WTC11 (cell line): ENCODE results near the gene PAK5.

Experiments
- ATF1 ChIP-seq: sonication (generic); formaldehyde crosslinking; IDR thresholded peaks from 2 replicates; pipeline ENCODE4 v1.8.1; 2023; ENCODE audit warnings: mild to moderate bottlenecking, moderate library complexity, missing genetic modification reagents
- CTCF ChIP-seq: fragments of 200-600 bp; IDR thresholded peaks from 2 replicates; pipeline ENCODE4 v1.8.0; 2022; ENCODE audit warnings: antibody characterized with exemption
- E2F4 ChIP-seq: sonication (generic); formaldehyde crosslinking; IDR thresholded peaks from 2 replicates; pipeline ENCODE4 v1.8.1; 2022; ENCODE audit warnings: low read depth, mild to moderate bottlenecking, moderate library complexity, missing genetic modification reagents, borderline replicate concordance
- GABPB1 ChIP-seq: sonication (generic); formaldehyde crosslinking; IDR thresholded peaks from 2 replicates; pipeline ENCODE4 v1.8.1; 2023; ENCODE audit warnings: mild to moderate bottlenecking, missing genetic modification reagents
- NFYB ChIP-seq: sonication (generic); formaldehyde crosslinking; conservative IDR thresholded peaks from 2 replicates; pipeline ENCODE4 v1.8.0; 2022; ENCODE audit warnings: low read depth, missing genetic modification reagents
- NR2C2 ChIP-seq: sonication (generic); formaldehyde crosslinking; IDR thresholded peaks from 2 replicates; pipeline ENCODE4 v1.8.0; 2022; ENCODE audit warnings: mild to moderate bottlenecking, missing genetic modification reagents
- NR3C1 ChIP-seq: sonication (generic); formaldehyde crosslinking; conservative IDR thresholded peaks from 2 replicates; pipeline ENCODE4 v1.8.1; 2023; ENCODE audit warnings: low read depth, mild to moderate bottlenecking, missing genetic modification reagents
- SMAD3 ChIP-seq: sonication (generic); formaldehyde crosslinking; IDR thresholded peaks from 2 replicates; pipeline ENCODE4 v1.8.0; 2022; ENCODE audit warnings: missing genetic modification reagents, mild to moderate bottlenecking, borderline replicate concordance
- SP1 ChIP-seq: sonication (generic); formaldehyde crosslinking; conservative IDR thresholded peaks from 2 replicates; pipeline ENCODE4 v1.8.1; 2022; ENCODE audit warnings: missing genetic modification reagents
- TP53 ChIP-seq: sonication (generic); formaldehyde crosslinking; IDR thresholded peaks from 2 replicates; pipeline ENCODE4 v1.8.1; 2023; ENCODE audit warnings: mild to moderate bottlenecking, missing genetic modification reagents
- TF ChIP-seq, protein P1 (sequence below): sonication (generic); formaldehyde crosslinking; IDR thresholded peaks from 2 replicates; pipeline ENCODE4 v1.8.0; 2022; ENCODE audit warnings: mild to moderate bottlenecking, missing genetic modification reagents
- TF ChIP-seq, protein P2 (sequence below): sonication (generic); formaldehyde crosslinking; IDR thresholded peaks from 2 replicates; pipeline ENCODE4 v1.8.1; 2023; ENCODE audit warnings: mild to moderate bottlenecking, missing genetic modification reagents, moderate library complexity
- TF ChIP-seq, protein P3 (sequence below): sonication (generic); formaldehyde crosslinking; IDR thresholded peaks from 2 replicates; pipeline ENCODE4 v1.8.1; 2023; ENCODE audit warnings: mild to moderate bottlenecking, missing genetic modification reagents
- TF ChIP-seq, protein P4 (sequence below): sonication (generic); formaldehyde crosslinking; IDR thresholded peaks from 2 replicates; pipeline ENCODE4 v1.8.0; 2022; ENCODE audit warnings: mild to moderate bottlenecking, missing genetic modification reagents

DNA sequence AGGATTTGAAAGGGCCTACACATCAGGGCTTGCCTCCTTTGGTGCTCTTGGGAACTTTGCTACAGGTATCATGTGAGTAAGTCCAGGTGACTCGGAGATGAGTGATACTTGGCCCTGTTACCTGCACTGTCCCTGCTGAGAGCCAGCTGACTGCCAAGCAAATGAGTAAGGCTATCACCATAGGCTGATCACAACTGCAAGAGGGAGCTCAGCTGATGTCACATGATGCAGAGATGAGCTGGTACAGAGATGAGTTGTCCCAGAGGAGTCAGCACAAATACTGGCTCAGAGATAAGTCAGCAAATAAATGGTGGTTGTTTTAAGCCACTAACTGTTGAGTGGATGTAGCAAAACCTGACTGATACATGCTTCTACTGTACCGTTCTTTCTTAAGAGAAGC is 283.1 kb downstream of the PAK5 start:
- no peak for TF ChIP-seq NR3C1
- TF ChIP-seq, protein P1, sequence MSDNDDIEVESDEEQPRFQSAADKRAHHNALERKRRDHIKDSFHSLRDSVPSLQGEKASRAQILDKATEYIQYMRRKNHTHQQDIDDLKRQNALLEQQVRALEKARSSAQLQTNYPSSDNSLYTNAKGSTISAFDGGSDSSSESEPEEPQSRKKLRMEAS (CRISPR knock-in tag): no peak
- TF ChIP-seq CTCF: no peak
- TF ChIP-seq, protein P2, sequence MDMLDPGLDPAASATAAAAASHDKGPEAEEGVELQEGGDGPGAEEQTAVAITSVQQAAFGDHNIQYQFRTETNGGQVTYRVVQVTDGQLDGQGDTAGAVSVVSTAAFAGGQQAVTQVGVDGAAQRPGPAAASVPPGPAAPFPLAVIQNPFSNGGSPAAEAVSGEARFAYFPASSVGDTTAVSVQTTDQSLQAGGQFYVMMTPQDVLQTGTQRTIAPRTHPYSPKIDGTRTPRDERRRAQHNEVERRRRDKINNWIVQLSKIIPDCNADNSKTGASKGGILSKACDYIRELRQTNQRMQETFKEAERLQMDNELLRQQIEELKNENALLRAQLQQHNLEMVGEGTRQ: no peak
- TF ChIP-seq E2F4 (CRISPR knock-in tag): no peak
- TF ChIP-seq SP1 (CRISPR knock-in tag): no peak
- TF ChIP-seq, protein P3, sequence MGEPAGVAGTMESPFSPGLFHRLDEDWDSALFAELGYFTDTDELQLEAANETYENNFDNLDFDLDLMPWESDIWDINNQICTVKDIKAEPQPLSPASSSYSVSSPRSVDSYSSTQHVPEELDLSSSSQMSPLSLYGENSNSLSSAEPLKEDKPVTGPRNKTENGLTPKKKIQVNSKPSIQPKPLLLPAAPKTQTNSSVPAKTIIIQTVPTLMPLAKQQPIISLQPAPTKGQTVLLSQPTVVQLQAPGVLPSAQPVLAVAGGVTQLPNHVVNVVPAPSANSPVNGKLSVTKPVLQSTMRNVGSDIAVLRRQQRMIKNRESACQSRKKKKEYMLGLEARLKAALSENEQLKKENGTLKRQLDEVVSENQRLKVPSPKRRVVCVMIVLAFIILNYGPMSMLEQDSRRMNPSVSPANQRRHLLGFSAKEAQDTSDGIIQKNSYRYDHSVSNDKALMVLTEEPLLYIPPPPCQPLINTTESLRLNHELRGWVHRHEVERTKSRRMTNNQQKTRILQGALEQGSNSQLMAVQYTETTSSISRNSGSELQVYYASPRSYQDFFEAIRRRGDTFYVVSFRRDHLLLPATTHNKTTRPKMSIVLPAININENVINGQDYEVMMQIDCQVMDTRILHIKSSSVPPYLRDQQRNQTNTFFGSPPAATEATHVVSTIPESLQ (CRISPR knock-in tag): no peak
- no peak for TF ChIP-seq NR2C2 (CRISPR knock-in tag)
- no peak for TF ChIP-seq ATF1 (CRISPR knock-in tag)
- no peak for TF ChIP-seq NFYB (CRISPR knock-in tag)
- TF ChIP-seq GABPB1: no peak
- TF ChIP-seq SMAD3: no peak
- no peak for TF ChIP-seq TP53 (CRISPR knock-in tag)
- TF ChIP-seq, protein P4, sequence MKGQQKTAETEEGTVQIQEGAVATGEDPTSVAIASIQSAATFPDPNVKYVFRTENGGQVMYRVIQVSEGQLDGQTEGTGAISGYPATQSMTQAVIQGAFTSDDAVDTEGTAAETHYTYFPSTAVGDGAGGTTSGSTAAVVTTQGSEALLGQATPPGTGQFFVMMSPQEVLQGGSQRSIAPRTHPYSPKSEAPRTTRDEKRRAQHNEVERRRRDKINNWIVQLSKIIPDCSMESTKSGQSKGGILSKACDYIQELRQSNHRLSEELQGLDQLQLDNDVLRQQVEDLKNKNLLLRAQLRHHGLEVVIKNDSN (CRISPR knock-in tag): no peak
